ENCODE data around the gene MYG1. TPM values are rescaled to one million over a fixed set of nuclear protein-coding genes. Genes with fewer than 3 reads are reported as not detected.

MYG1 gene
- total RNA-seq, 1 experiment from 2014 or later, result 82.5 TPM

- Histone ChIP-seq H2AFZ (no peak overlapping the region), H4K20me1 (ENCODE audit: insufficient read depth) (no peaks in the 10 kb centered on the region), H3K9me2 (ENCODE audit: insufficient read depth) (no peaks in the 10 kb centered on the region), H3K79me2 (ENCODE audit: low read depth) (no peaks in the 10 kb centered on the region), H3K4me3 (no peak overlapping the region), H3K4me2 (no peak overlapping the region), H3K27ac (no peak overlapping the region), H3K9me3 (ENCODE audit: insufficient read depth, low read depth) (no peaks in the 10 kb centered on the region), H3F3A (ENCODE audit: insufficient read depth, low read depth) (no peaks in the 10 kb centered on the region; the same call in 1 of the 2 replicates), H3K36me3 (ENCODE audit: low read depth) (no peaks in the 10 kb centered on the region), H3K27me3 (ENCODE audit: insufficient read depth, low read depth) (peaks cover 56% of the 10 kb centered on the region), H3K4me1 (replicated peaks; ENCODE audit: insufficient read depth) (no peaks in the 10 kb centered on the region)
- no TSS peak for BruUV-seq (replicated peaks)
- CTCF ChIA-PET, result no interaction called here
- intact Hi-C loops (cut with micrococcal nuclease; ENCODE audit: unreplicated experiment), result no loop called here
- DNase-seq, result no peak
- POLR2A ChIA-PET (ENCODE audit: unreplicated experiment), result no interaction called here
- TF ChIP-seq EZH2 (IDR thresholded peaks at IDR 0.05; ENCODE audit: low read depth) (no peak), CTCF (conservative IDR thresholded peaks at IDR 0.05) (no peak)
These were observed 40.9 kb downstream of the MYG1 start for GRCh38 chr12:53340398-53340797.

DNA sequence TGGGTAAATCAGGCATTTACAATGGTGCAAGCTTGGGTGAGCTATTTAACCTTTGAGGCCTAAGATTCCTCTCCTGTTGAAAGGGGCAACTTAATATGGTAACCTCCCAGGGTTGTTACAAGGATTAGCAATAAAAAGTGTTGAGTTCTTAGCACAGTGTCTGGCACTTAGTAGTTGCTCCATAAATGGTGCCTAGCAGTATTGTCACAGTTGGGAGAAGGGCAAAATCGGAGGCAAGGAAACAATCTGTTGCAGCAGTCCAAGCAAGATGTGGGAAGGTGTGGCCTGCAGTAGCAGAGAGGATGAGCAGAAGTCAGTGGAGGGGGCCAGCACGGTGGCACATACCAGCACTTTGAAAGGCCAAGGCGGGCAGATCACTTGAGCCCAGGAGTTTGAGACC lies 44.0 kb downstream of the MYG1 start:
- no peaks in the 10 kb centered on the region for H3K9me3 ChIP-seq (ENCODE audit: insufficient read depth, low read depth)
- no peaks in the 10 kb centered on the region for H3K79me2 ChIP-seq (ENCODE audit: low read depth)
- CTCF ChIA-PET, result interaction anchor here (0.6 kb wide), 1 partner anchor 19 kb away, joined by 3 read pairs; no protein-coding TSS in a partner anchor
- H3K27me3 ChIP-seq (ENCODE audit: insufficient read depth, low read depth), result peaks cover 33% of the 10 kb centered on the region
- no peak overlapping the region for H3K27ac ChIP-seq
- TF ChIP-seq EZH2 (IDR thresholded peaks at IDR 0.05; ENCODE audit: low read depth), result no peak
- no peak for TF ChIP-seq CTCF (conservative IDR thresholded peaks at IDR 0.05)
- no peaks in the 10 kb centered on the region for H3K9me2 ChIP-seq (ENCODE audit: insufficient read depth)
- no peaks in the 10 kb centered on the region for H3K4me1 ChIP-seq (replicated peaks; ENCODE audit: insufficient read depth)
- BruUV-seq (replicated peaks), result no TSS peak
- intact Hi-C loops (cut with micrococcal nuclease; ENCODE audit: unreplicated experiment), result no loop called here
- no peak overlapping the region for H3K4me2 ChIP-seq
- POLR2A ChIA-PET (ENCODE audit: unreplicated experiment), result no interaction called here
- H3F3A ChIP-seq (ENCODE audit: insufficient read depth, low read depth), result peaks cover 10% of the 10 kb centered on the region
- no peaks in the 10 kb centered on the region for H4K20me1 ChIP-seq (ENCODE audit: insufficient read depth)
- H3K36me3 ChIP-seq (ENCODE audit: low read depth), result no peaks in the 10 kb centered on the region
- no peak overlapping the region for H2AFZ ChIP-seq
- no peak for DNase-seq
- H3K4me3 ChIP-seq, result no peak overlapping the region

DNA sequence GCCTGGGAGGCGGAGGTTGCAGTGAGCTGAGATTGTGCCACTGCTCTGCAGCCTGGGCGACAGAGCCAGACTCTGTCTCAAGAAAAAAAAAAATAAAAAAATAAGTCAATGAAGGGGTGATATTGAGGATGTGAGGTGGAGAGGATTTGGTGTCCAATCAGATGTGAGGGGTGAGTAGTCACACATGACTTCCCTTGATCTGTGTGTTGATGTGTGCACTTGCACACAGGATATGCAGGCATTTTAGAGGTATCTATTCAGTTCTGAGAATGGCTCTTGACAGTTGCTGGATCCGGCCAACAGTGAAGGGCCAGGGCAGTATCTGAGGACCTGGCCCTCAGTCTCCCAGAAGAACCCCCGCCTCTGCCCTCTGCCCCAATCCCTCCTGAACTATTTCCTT lies 44.5 kb downstream of the MYG1 start:
- no peaks in the 10 kb centered on the region for H3K9me2 ChIP-seq (ENCODE audit: insufficient read depth)
- no peak overlapping the region for H3K27ac ChIP-seq
- no peaks in the 10 kb centered on the region for H4K20me1 ChIP-seq (ENCODE audit: insufficient read depth)
- no peaks in the 10 kb centered on the region for H3K9me3 ChIP-seq (ENCODE audit: insufficient read depth, low read depth)
- H3K4me2 ChIP-seq, result peak overlapping the region; percentile 99; the same call in 1 of the 2 replicates
- peaks cover 28% of the 10 kb centered on the region for H3K27me3 ChIP-seq (ENCODE audit: insufficient read depth, low read depth)
- no TSS peak for BruUV-seq (replicated peaks)
- no peak for DNase-seq
- no peak overlapping the region for H2AFZ ChIP-seq
- no peaks in the 10 kb centered on the region for H3K36me3 ChIP-seq (ENCODE audit: low read depth)
- no peak overlapping the region for H3K4me3 ChIP-seq
- no peaks in the 10 kb centered on the region for H3K79me2 ChIP-seq (ENCODE audit: low read depth)
- CTCF ChIA-PET, result interaction anchor here (0.6 to 1.6 kb wide), 3 partner anchors 19 to 22 kb away, joined by 3 to 4 read pairs (median 4); no protein-coding TSS in a partner anchor
- H3K4me1 ChIP-seq (replicated peaks; ENCODE audit: insufficient read depth), result no peaks in the 10 kb centered on the region
- intact Hi-C loops (cut with micrococcal nuclease; ENCODE audit: unreplicated experiment), result no loop called here
- no peak for TF ChIP-seq CTCF (conservative IDR thresholded peaks at IDR 0.05)
- no peak for TF ChIP-seq EZH2 (IDR thresholded peaks at IDR 0.05; ENCODE audit: low read depth)
- POLR2A ChIA-PET (ENCODE audit: unreplicated experiment), result no interaction called here
- H3F3A ChIP-seq (ENCODE audit: insufficient read depth, low read depth), result peaks cover 15% of the 10 kb centered on the region
